Measurements from ENCODE around the gene SOCS6. TPM values are rescaled to one million over a fixed set of nuclear protein-coding genes. Genes with fewer than 3 reads are reported as not detected.
A peak's percentile ranks its signal among the peaks of the same experiment; 100 is the strongest.
"Not testable (repeated sequence)": the region's sequence is repeated elsewhere in the genome, so short reads cannot be mapped to it uniquely, and the experiment has no call there.

The SOCS6 gene, protein sequence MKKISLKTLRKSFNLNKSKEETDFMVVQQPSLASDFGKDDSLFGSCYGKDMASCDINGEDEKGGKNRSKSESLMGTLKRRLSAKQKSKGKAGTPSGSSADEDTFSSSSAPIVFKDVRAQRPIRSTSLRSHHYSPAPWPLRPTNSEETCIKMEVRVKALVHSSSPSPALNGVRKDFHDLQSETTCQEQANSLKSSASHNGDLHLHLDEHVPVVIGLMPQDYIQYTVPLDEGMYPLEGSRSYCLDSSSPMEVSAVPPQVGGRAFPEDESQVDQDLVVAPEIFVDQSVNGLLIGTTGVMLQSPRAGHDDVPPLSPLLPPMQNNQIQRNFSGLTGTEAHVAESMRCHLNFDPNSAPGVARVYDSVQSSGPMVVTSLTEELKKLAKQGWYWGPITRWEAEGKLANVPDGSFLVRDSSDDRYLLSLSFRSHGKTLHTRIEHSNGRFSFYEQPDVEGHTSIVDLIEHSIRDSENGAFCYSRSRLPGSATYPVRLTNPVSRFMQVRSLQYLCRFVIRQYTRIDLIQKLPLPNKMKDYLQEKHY
- 24.1 and 27.5 TPM in 2 replicates for total RNA-seq (2014; rRNA removed; shearing (Covaris generic))
- polyA plus RNA-seq (2015; cell fraction: cytosol; rRNA removed), result 14.2 and 16.8 TPM in 2 replicates
- 14.0 and 18.9 TPM in 2 replicates for polyA plus RNA-seq (2015; cell fraction: nucleus; rRNA removed)

GRCh38 chr18:70288851-70289328 is at the start of gene SOCS6:
Gene SOCS6, plus strand, starts transcription at chr18:70289045. Its CDS starts 35,624 bp downstream, at chr18:70324669.
- DNase-seq (ENCODE audit: low read depth), result peak; percentile 54

GRCh38 chr18:70243131-70243929 is 45.5 kb upstream of the SOCS6 start:
- no peak for DNase-seq (ENCODE audit: low read depth)

- DNase-seq (ENCODE audit: low read depth), result no peak
These were observed 42.8 kb upstream of the SOCS6 start for GRCh38 chr18:70246061-70246466.

- DNase-seq (ENCODE audit: low read depth), result peak; percentile 80
These were observed 39.7 kb upstream of the SOCS6 start for GRCh38 chr18:70249118-70249517.

DNA sequence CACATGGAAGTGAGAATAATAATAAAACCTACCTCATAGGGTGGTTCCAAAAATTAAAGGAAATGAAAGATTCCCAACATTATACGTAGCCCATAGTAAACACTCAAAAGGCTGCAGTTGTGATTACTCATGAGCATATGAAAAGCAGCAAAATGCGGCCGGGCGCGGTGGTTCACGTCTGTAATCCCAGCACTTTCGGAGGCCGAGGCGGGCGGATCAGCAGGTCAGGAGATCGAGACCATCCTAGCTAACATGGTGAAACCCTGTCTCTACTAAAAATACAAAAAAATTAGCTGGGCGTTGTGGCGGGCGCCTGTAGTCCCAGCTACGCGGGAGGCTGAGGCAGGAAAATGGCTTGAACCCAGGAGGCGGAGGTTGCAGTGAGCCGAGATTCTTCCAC is 39.0 kb upstream of the SOCS6 start:
- DNase-seq (ENCODE audit: low read depth), result not testable (repeated sequence)

- no peak for DNase-seq (ENCODE audit: low read depth)
These were observed 38.1 kb upstream of the SOCS6 start for GRCh38 chr18:70250781-70251180.

DNA sequence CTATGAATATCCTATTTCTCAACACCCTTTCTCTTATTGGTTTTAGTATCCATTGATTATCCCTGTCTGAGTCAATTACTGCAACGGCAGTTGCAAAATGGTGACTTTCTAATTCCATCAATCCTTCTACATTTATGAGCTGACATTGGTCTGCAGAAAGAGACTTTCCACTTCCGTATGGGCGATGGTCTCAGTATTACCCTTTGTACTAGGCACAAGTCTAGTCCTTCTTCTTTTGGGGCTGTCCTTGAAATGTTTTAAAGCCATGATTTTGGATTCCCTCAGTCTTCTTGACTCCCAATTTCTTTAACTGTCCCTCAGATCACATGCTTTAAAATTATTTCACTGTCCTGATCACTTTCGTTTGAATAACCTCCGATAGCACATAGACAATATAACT is 32.7 kb upstream of the SOCS6 start:
- no peak for DNase-seq (ENCODE audit: low read depth)

GRCh38 chr18:70256994-70257393 is 31.9 kb upstream of the SOCS6 start:
- DNase-seq (ENCODE audit: low read depth), result no peak

DNA sequence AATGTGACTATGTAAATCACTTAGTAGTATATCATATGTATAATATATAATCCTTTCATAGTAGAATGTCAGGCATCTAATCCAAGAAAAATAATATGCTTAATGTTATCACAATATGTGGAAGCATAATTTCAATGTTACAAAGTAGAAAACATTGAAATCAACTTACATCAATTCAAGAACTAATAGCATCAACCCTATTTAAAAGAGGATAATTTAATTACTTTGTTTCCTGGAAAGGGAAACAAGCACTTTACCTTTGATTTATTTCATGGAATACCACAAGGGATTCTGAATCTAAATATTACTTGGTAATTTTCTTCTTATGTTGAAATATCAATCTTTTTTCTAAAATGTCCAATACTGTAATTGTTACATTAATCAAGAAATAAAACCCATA is 30.6 kb upstream of the SOCS6 start:
- no peak for DNase-seq (ENCODE audit: low read depth)

GRCh38 chr18:70260683-70261082 is 28.2 kb upstream of the SOCS6 start:
- DNase-seq (ENCODE audit: low read depth), result no peak

GRCh38 chr18:70261141-70261788 is 27.6 kb upstream of the SOCS6 start:
- DNase-seq (ENCODE audit: low read depth), result no peak

DNA sequence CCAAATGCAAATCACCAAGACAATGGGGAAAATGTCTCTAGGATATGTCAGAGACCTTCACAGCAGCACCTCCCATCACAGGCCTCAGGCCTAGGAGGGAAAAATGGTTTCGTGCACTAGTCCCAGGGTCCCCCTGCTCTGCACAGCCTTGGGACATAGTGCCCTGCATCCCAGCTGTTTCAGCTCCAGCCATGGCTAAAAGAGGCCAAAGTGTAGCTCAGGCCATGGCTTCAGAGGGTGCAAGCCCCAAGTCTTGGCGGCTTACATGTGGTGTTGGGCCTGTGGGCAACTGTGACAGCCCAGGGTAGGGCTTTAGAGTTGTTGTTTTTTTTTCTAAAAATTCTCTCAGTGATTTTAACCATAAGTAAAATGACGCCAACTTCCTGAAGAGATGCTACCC is 25.5 kb upstream of the SOCS6 start:
- no peak for DNase-seq (ENCODE audit: low read depth)

- DNase-seq (ENCODE audit: low read depth), result no peak
These were observed 17.1 kb upstream of the SOCS6 start for GRCh38 chr18:70271742-70272141.

GRCh38 chr18:70273021-70273420 is 15.8 kb upstream of the SOCS6 start:
- DNase-seq (ENCODE audit: low read depth), result no peak

GRCh38 chr18:70276416-70277191 is 12.2 kb upstream of the SOCS6 start:
- no peak for DNase-seq (ENCODE audit: low read depth)

- DNase-seq (ENCODE audit: low read depth), result peak; percentile 64
These were observed 9.4 kb upstream of the SOCS6 start for GRCh38 chr18:70279470-70279869.

DNA sequence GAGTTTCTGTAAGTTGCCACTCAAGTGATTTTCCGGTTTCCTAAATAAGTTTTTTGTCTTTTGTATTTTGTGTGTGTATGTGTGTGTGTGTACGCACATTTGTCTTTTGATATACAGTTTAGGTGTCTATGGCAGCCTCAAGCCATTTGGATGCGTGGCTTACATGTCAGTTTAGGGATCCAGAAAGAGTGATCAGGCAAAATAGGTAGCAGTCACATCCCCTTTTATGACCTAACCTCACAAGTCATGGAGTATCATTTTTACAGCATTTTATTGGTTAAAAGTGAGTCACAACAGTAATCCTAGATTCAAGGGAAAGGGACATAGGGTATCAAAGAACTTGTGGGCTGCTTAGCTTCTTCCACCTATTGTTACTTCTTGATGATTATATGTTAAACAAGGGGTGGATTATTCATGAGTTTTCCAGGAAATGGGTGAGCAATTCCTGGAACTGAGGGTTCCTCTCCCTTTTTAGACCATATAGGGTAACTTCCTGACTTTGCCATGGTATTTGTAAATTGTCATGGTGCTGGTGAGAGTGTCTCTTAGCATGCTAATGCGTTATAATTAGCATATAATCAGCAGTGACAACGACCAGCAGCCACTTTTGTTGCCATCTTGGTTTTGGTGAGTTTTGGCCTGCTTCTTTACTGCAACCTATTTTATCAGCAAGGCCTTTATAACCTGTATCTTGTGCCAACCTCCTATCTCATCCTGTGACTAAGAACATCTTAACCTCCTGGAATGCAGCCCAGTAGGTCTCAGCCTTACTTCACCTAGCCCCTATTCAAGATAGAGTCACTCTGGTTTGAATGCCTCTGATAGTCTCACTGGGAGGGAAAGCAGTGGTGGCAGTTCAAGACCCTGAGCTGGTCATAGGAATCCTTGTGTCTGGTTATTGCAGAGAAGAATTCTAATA is 8.6 kb upstream of the SOCS6 start:
- DNase-seq (ENCODE audit: low read depth), result peak; percentile 79

GRCh38 chr18:70284976-70285620 is 3.7 kb upstream of the SOCS6 start:
- DNase-seq (ENCODE audit: low read depth), result no peak

DNA sequence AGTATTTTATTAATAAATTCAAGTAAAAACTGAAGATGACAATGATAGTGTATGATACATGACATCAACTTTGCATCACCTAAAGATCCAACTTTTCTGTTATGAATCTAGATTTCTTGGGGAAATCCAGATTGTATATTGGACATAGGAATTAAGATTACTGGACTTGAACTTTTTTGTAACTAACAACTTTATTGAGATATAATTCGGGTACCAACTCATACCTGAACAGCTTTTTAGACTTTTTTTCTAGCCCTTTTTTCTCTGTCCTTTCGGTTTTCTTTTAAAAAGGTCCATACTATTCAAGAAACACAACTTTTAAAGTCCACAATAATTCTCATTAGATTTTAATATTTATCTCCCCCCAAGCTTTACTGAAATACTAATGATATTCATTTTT is 1.1 kb upstream of the SOCS6 start:
- no peak for DNase-seq (ENCODE audit: low read depth)
